GM23338 (cell line): Measurements from ENCODE around the gene CCDC127. TPM values are rescaled to one million over a fixed set of nuclear protein-coding genes. Genes with fewer than 3 reads are reported as not detected.

ENCODE experiments used
- ATAC-seq: fragments of 200-7000 bp; cut with Tn5 transposase; 3 replicates; pipeline ENCODE4 v1.9.1; 2020
- DNase-seq: peaks from one replicate; pipeline ENCODE4 v3.0.0-alpha.2; 2015; ENCODE audit warnings: low spot score
- H2AFZ ChIP-seq: fragments of 200-600 bp; sonication (generic); 2 replicates; pipeline ENCODE4 v1.8.0; 2016; ENCODE audit warnings: antibody characterized with exemption, mild to moderate bottlenecking, moderate library complexity
- H3F3A ChIP-seq: fragments of 200-600 bp; sonication (generic); replicated peaks from 2 replicates; pipeline ENCODE4 v1.8.0; 2017; ENCODE audit warnings: antibody characterized with exemption, mixed run types, low read depth
- H3K27ac ChIP-seq: fragments of 200-600 bp; sonication (generic); 2 replicates; pipeline ENCODE4 v1.6.1; 2016; ENCODE audit warnings: low read depth
- H3K27me3 ChIP-seq: fragments of 200-600 bp; sonication (generic); 2 replicates; pipeline ENCODE4 v1.8.0; 2016; ENCODE audit warnings: mild to moderate bottlenecking, mixed run types, moderate library complexity; ENCODE audit not compliant: insufficient read depth
- H3K36me3 ChIP-seq: fragments of 200-600 bp; sonication (generic); 2 replicates; pipeline ENCODE4 v1.8.0; 2016; ENCODE audit warnings: mild to moderate bottlenecking; ENCODE audit not compliant: insufficient read depth
- H3K4me1 ChIP-seq: fragments of 200-600 bp; sonication (generic); 2 replicates; pipeline ENCODE4 v1.8.0; 2016; ENCODE audit warnings: mild to moderate bottlenecking, moderate library complexity; ENCODE audit not compliant: insufficient read depth
- H3K4me2 ChIP-seq: fragments of 200-600 bp; sonication (generic); 2 replicates; pipeline ENCODE4 v1.7.1; 2017; ENCODE audit warnings: mixed run types
- H3K4me3 ChIP-seq: fragments of 200-600 bp; sonication (generic); 2 replicates; pipeline ENCODE4 v1.6.1; 2016; ENCODE audit warnings: mixed run types
- H3K79me2 ChIP-seq: fragments of 200-600 bp; sonication (generic); replicated peaks from 2 replicates; pipeline ENCODE4 v1.8.0; 2017; ENCODE audit warnings: mild to moderate bottlenecking; ENCODE audit not compliant: insufficient read depth
- H3K9me2 ChIP-seq: fragments of 200-600 bp; sonication (generic); 2 replicates; pipeline ENCODE4 v1.8.0; 2017; ENCODE audit not compliant: insufficient read depth
- H4K20me1 ChIP-seq: fragments of 200-600 bp; sonication (generic); replicated peaks from 2 replicates; pipeline ENCODE4 v1.8.0; 2017; ENCODE audit warnings: mild to moderate bottlenecking; ENCODE audit not compliant: insufficient read depth
- H3K27ac Mint-ChIP-seq: 2 replicates; pipeline ENCODE4 v1.8.0; 2020; ENCODE audit warnings: inconsistent platforms, mild to moderate bottlenecking, moderate library complexity, mixed read lengths
- H3K27me3 Mint-ChIP-seq: 3 replicates; pipeline ENCODE4 v1.8.0; 2022; ENCODE audit warnings: low read depth, mild to moderate bottlenecking, moderate library complexity, mixed read lengths, inconsistent platforms; ENCODE audit not compliant: insufficient read depth, poor library complexity
- H3K36me3 Mint-ChIP-seq: 3 replicates; pipeline ENCODE4 v1.8.0; 2021; ENCODE audit warnings: low read depth, mild to moderate bottlenecking, inconsistent platforms, moderate library complexity, mixed read lengths
- H3K4me1 Mint-ChIP-seq: 3 replicates; pipeline ENCODE4 v1.8.0; 2020; ENCODE audit warnings: mild to moderate bottlenecking, inconsistent platforms, mixed read lengths
- H3K4me3 Mint-ChIP-seq: 3 replicates; pipeline ENCODE4 v1.8.0; 2021; ENCODE audit warnings: moderate library complexity, mild to moderate bottlenecking, inconsistent platforms, mixed read lengths
- H3K9me3 Mint-ChIP-seq: 3 replicates; pipeline ENCODE4 v1.8.0; 2020; ENCODE audit warnings: moderate library complexity, mild to moderate bottlenecking, inconsistent platforms, mixed read lengths
- CREB1 ChIP-seq: fragments of 250-450 bp; sonication (Bioruptor Pico); IDR thresholded peaks from 2 replicates; pipeline ENCODE4 v1.5.0; 2020; ENCODE audit warnings: low read depth, mild to moderate bottlenecking, moderate library complexity
- EZH2 ChIP-seq: fragments of 200-600 bp; sonication (generic); IDR thresholded peaks from one replicate; pipeline ENCODE4 v1.8.0; 2017; ENCODE audit warnings: antibody characterized with exemption, mild to moderate bottlenecking, low read depth; ENCODE audit not compliant: unreplicated experiment
- EZH2phosphoT487 ChIP-seq: fragments of 200-600 bp; sonication (generic); IDR thresholded peaks from one replicate; pipeline ENCODE4 v1.8.1; 2018; ENCODE audit warnings: antibody characterized with exemption; ENCODE audit not compliant: unreplicated experiment
- JUNB ChIP-seq: IDR thresholded peaks from one replicate; pipeline ENCODE4 v1.6.1; 2016; ENCODE audit warnings: antibody characterized with exemption; ENCODE audit not compliant: unreplicated experiment
- NANOG ChIP-seq: IDR thresholded peaks from 2 replicates; pipeline ENCODE4 v1.6.1; 2016; ENCODE audit warnings: antibody characterized with exemption, borderline replicate concordance
- POLR2AphosphoS5 ChIP-seq: IDR thresholded peaks from 2 replicates; pipeline ENCODE4 v1.6.1; 2016; ENCODE audit warnings: antibody characterized with exemption, low read depth
- STAT1 ChIP-seq: IDR thresholded peaks from one replicate; pipeline ENCODE4 v1.6.1; 2016; ENCODE audit warnings: antibody characterized with exemption; ENCODE audit not compliant: unreplicated experiment
- ZNF114 ChIP-seq: fragments of 250-450 bp; sonication (Bioruptor Pico); IDR thresholded peaks from 2 replicates; pipeline ENCODE4 v1.5.0; 2020; ENCODE audit warnings: mild to moderate bottlenecking, moderate library complexity
- polyA plus RNA-seq: library from polyadenylated mRNA; unstranded; fragments of >200 nt; fragmentation: Nextera tagmentation; extraction: Ambion mirVana; gene quantifications from 2 replicates; pipeline ENCODE4 v1.2.1, GENCODE V29; 2016
- total RNA-seq: library from RNA; depleted of rRNA; stranded (reverse); fragments of >200 nt; shearing (Covaris generic); gene quantifications from 2 replicates; pipeline ENCODE4 v1.2.3, GENCODE V29; 2014
- TF ChIP-seq, protein P1 (sequence below): IDR thresholded peaks from one replicate; pipeline ENCODE4 v1.6.1; 2018; ENCODE audit warnings: antibody characterized with exemption; ENCODE audit not compliant: unreplicated experiment
- TF ChIP-seq, protein P2 (sequence below): fragments of 250-450 bp; sonication (Bioruptor Pico); IDR thresholded peaks from 2 replicates; pipeline ENCODE4 v1.5.0; 2020; ENCODE audit warnings: mild to moderate bottlenecking, moderate library complexity
- TF ChIP-seq, protein P3 (sequence below), 2 experiments: fragments of 200-600 bp in 1 of 2; sonication (generic) in 1 of 2; conservative IDR thresholded peaks; 2 replicates each; pipeline versions ENCODE4 v1.5.1 to v1.6.1; 2016 to 2017; ENCODE audit warnings: antibody characterized with exemption in 2 of 2, low read depth in 2 of 2, mild to moderate bottlenecking in 2 of 2, moderate library complexity in 1 of 2

Gene CCDC127
- total and polyA plus RNA-seq, 2 experiments from 2014 or later = 6.0 to 7.2 TPM

- Histone ChIP-seq H3K79me2 (no peaks in the 10 kb centered on the region), H3K36me3 (peaks cover 3% of the 10 kb centered on the region; the same call in 1 of the 2 replicates), H3K27ac (no peak overlapping the region), H3K4me2 (no peak overlapping the region), H3K9me2 (no peaks in the 10 kb centered on the region), H2AFZ (no peak overlapping the region), H3K4me3 (no peak overlapping the region), H3K4me1 (no peaks in the 10 kb centered on the region), H3K27me3 (no peaks in the 10 kb centered on the region), H3F3A (no peaks in the 10 kb centered on the region), H4K20me1 (no peaks in the 10 kb centered on the region; the same call in 1 of the 2 replicates)
- no peak for ATAC-seq
- Mint-ChIP-seq H3K36me3 (peaks cover 32% of the 10 kb centered on the region), H3K4me1 (peaks cover 12% of the 10 kb centered on the region), H3K27ac (no peak overlapping the region), H3K4me3 (no peak overlapping the region), H3K9me3 (no peaks in the 10 kb centered on the region; the same call in 2 of the 3 replicates), H3K27me3 (peaks cover 2% of the 10 kb centered on the region)
- no peak for TF ChIP-seq POLR2AphosphoS5
- no peak for TF ChIP-seq ZNF114 (CRISPR knock-in tag)
- no peak for DNase-seq
Measured at GRCh38 chr5:182126-182525, 35.8 kb downstream of the CCDC127 start.

DNA sequence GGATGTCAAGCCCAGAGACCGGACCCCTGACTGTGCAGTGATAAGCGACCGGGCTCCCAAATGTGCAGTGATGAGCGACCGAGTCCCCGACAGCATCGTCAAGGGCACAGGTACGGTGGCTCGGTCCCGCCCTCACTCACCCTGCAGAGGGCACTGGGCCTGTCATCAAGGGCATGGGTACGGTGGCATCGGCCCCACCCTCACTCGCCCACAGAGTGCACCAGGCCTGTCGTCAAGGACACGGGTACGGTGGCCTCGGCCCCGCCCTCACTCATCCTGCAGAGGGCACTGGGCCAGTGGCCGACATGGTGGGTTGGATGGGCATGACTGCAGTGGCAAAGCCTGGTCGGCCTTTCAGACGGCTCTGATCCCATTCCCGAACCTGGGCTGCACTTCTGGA, 36.4 kb downstream of the CCDC127 start:
- no peaks in the 10 kb centered on the region for H3F3A ChIP-seq
- no peaks in the 10 kb centered on the region for H3K27me3 ChIP-seq
- Mint-ChIP-seq H3K4me3 (no peak overlapping the region), H3K36me3 (peaks cover 33% of the 10 kb centered on the region), H3K9me3 (no peaks in the 10 kb centered on the region; the same call in 2 of the 3 replicates), H3K27me3 (peaks cover 2% of the 10 kb centered on the region), H3K4me1 (peaks cover 12% of the 10 kb centered on the region), H3K27ac (no peak overlapping the region)
- H3K27ac ChIP-seq = no peak overlapping the region
- peaks cover 3% of the 10 kb centered on the region; the same call in 1 of the 2 replicates for H3K36me3 ChIP-seq
- H3K4me1 ChIP-seq = no peaks in the 10 kb centered on the region
- no peak overlapping the region for H3K4me3 ChIP-seq
- DNase-seq (no peak), ATAC-seq (no peak)
- H3K79me2 ChIP-seq = no peaks in the 10 kb centered on the region
- no peaks in the 10 kb centered on the region; the same call in 1 of the 2 replicates for H4K20me1 ChIP-seq
- H3K4me2 ChIP-seq = no peak overlapping the region
- no peak overlapping the region for H2AFZ ChIP-seq
- H3K9me2 ChIP-seq = no peaks in the 10 kb centered on the region
- TF ChIP-seq ZNF114 (CRISPR knock-in tag) (no peak), NANOG (no peak), EZH2phosphoT487 (no peak), STAT1 (no peak), EZH2 (no peak), CREB1 (CRISPR knock-in tag) (no peak), POLR2AphosphoS5 (no peak), JUNB (no peak)
- TF ChIP-seq, protein P1, sequence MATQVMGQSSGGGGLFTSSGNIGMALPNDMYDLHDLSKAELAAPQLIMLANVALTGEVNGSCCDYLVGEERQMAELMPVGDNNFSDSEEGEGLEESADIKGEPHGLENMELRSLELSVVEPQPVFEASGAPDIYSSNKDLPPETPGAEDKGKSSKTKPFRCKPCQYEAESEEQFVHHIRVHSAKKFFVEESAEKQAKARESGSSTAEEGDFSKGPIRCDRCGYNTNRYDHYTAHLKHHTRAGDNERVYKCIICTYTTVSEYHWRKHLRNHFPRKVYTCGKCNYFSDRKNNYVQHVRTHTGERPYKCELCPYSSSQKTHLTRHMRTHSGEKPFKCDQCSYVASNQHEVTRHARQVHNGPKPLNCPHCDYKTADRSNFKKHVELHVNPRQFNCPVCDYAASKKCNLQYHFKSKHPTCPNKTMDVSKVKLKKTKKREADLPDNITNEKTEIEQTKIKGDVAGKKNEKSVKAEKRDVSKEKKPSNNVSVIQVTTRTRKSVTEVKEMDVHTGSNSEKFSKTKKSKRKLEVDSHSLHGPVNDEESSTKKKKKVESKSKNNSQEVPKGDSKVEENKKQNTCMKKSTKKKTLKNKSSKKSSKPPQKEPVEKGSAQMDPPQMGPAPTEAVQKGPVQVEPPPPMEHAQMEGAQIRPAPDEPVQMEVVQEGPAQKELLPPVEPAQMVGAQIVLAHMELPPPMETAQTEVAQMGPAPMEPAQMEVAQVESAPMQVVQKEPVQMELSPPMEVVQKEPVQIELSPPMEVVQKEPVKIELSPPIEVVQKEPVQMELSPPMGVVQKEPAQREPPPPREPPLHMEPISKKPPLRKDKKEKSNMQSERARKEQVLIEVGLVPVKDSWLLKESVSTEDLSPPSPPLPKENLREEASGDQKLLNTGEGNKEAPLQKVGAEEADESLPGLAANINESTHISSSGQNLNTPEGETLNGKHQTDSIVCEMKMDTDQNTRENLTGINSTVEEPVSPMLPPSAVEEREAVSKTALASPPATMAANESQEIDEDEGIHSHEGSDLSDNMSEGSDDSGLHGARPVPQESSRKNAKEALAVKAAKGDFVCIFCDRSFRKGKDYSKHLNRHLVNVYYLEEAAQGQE = no peak
- TF ChIP-seq, protein P2, sequence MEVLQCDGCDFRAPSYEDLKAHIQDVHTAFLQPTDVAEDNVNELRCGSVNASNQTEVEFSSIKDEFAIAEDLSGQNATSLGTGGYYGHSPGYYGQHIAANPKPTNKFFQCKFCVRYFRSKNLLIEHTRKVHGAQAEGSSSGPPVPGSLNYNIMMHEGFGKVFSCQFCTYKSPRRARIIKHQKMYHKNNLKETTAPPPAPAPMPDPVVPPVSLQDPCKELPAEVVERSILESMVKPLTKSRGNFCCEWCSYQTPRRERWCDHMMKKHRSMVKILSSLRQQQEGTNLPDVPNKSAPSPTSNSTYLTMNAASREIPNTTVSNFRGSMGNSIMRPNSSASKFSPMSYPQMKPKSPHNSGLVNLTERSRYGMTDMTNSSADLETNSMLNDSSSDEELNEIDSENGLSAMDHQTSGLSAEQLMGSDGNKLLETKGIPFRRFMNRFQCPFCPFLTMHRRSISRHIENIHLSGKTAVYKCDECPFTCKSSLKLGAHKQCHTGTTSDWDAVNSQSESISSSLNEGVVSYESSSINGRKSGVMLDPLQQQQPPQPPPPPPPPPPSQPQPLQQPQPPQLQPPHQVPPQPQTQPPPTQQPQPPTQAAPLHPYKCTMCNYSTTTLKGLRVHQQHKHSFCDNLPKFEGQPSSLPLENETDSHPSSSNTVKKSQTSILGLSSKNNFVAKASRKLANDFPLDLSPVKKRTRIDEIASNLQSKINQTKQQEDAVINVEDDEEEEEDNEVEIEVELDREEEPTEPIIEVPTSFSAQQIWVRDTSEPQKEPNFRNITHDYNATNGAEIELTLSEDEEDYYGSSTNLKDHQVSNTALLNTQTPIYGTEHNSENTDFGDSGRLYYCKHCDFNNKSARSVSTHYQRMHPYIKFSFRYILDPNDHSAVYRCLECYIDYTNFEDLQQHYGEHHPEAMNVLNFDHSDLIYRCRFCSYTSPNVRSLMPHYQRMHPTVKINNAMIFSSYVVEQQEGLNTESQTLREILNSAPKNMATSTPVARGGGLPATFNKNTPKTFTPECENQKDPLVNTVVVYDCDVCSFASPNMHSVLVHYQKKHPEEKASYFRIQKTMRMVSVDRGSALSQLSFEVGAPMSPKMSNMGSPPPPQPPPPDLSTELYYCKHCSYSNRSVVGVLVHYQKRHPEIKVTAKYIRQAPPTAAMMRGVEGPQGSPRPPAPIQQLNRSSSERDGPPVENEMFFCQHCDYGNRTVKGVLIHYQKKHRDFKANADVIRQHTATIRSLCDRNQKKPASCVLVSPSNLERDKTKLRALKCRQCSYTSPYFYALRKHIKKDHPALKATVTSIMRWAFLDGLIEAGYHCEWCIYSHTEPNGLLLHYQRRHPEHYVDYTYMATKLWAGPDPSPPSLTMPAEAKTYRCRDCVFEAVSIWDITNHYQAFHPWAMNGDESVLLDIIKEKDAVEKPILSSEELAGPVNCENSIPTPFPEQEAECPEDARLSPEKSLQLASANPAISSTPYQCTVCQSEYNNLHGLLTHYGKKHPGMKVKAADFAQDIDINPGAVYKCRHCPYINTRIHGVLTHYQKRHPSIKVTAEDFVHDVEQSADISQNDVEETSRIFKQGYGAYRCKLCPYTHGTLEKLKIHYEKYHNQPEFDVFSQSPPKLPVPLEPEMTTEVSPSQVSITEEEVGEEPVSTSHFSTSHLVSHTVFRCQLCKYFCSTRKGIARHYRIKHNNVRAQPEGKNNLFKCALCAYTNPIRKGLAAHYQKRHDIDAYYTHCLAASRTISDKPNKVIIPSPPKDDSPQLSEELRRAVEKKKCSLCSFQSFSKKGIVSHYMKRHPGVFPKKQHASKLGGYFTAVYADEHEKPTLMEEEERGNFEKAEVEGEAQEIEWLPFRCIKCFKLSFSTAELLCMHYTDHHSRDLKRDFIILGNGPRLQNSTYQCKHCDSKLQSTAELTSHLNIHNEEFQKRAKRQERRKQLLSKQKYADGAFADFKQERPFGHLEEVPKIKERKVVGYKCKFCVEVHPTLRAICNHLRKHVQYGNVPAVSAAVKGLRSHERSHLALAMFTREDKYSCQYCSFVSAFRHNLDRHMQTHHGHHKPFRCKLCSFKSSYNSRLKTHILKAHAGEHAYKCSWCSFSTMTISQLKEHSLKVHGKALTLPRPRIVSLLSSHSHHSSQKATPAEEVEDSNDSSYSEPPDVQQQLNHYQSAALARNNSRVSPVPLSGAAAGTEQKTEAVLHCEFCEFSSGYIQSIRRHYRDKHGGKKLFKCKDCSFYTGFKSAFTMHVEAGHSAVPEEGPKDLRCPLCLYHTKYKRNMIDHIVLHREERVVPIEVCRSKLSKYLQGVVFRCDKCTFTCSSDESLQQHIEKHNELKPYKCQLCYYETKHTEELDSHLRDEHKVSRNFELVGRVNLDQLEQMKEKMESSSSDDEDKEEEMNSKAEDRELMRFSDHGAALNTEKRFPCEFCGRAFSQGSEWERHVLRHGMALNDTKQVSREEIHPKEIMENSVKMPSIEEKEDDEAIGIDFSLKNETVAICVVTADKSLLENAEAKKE = no peak
- TF ChIP-seq, protein P3, sequence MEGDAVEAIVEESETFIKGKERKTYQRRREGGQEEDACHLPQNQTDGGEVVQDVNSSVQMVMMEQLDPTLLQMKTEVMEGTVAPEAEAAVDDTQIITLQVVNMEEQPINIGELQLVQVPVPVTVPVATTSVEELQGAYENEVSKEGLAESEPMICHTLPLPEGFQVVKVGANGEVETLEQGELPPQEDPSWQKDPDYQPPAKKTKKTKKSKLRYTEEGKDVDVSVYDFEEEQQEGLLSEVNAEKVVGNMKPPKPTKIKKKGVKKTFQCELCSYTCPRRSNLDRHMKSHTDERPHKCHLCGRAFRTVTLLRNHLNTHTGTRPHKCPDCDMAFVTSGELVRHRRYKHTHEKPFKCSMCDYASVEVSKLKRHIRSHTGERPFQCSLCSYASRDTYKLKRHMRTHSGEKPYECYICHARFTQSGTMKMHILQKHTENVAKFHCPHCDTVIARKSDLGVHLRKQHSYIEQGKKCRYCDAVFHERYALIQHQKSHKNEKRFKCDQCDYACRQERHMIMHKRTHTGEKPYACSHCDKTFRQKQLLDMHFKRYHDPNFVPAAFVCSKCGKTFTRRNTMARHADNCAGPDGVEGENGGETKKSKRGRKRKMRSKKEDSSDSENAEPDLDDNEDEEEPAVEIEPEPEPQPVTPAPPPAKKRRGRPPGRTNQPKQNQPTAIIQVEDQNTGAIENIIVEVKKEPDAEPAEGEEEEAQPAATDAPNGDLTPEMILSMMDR (conservative IDR thresholded peaks at IDR 0.05; ENCODE audit: low read depth in 2 of 2) = no peak
